Peyer's patch (tissue), 4 donors: ENCODE measurements around the gene SMNDC1.

Experiments
- POLR2A ChIP-seq, 2 donors: fragments of 450-650 bp; IDR thresholded peaks; one replicate each; pipeline ENCODE4 v1.5.1; 2017; ENCODE audit warnings: antibody characterized with exemption in 2 of 2, mild to moderate bottlenecking in 2 of 2, moderate library complexity in 2 of 2
- TF ChIP-seq, protein P1 (sequence below), 6 experiments: fragments of 450-650 bp in 4 of 6; fragments of 200-600 bp in 2 of 6; sonication (generic) in 1 of 6; IDR thresholded peaks; one replicate each; pipeline ENCODE4 v1.5.1; 2017 to 2019; ENCODE audit warnings: antibody characterized with exemption in 6 of 6, mild to moderate bottlenecking in 3 of 6, moderate library complexity in 1 of 6

DNA sequence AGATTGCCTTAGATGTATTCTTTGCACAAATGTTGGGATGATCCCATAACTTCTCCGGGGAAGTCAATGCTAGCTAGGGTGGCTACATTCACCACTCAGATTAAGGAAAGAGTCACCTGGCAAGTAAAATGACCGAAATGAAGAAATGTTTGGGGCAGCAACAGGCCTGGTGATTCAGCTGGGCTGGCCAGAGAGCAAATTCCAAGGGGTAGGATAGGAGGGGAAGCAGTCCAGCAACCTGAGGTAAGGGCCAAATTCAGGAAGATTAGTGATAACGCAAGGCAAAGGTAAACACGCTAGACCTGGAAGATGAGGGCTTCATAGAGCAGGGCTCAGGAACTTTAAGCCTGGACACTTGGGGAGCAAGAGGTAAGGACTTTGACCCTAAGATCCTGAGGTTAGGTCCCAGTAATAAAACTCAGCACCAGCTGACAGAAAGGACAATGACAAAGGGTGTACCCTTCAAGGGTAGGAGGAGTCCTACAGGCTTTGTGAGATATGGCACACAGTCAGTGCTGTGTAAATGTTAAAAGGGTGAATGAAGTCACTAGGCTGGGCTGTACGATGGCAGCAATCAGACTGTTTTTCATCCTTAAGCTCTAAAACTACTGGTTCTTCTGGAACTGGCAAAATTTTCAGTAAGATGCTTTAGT, 22.7 kb upstream of the SMNDC1 start:
- TF ChIP-seq, protein P1, sequence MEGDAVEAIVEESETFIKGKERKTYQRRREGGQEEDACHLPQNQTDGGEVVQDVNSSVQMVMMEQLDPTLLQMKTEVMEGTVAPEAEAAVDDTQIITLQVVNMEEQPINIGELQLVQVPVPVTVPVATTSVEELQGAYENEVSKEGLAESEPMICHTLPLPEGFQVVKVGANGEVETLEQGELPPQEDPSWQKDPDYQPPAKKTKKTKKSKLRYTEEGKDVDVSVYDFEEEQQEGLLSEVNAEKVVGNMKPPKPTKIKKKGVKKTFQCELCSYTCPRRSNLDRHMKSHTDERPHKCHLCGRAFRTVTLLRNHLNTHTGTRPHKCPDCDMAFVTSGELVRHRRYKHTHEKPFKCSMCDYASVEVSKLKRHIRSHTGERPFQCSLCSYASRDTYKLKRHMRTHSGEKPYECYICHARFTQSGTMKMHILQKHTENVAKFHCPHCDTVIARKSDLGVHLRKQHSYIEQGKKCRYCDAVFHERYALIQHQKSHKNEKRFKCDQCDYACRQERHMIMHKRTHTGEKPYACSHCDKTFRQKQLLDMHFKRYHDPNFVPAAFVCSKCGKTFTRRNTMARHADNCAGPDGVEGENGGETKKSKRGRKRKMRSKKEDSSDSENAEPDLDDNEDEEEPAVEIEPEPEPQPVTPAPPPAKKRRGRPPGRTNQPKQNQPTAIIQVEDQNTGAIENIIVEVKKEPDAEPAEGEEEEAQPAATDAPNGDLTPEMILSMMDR (IDR thresholded peaks at IDR 0.05): peak in 3 of 6 experiments; percentile 39 to 44 (median 42)
- TF ChIP-seq POLR2A (IDR thresholded peaks at IDR 0.05): no peak
